OCI-LY3 (cell line): ENCODE data around the gene RASSF7.

Experiments used
- EZH2phosphoT487 ChIP-seq: fragments of 200-600 bp; shearing (Covaris generic); IDR thresholded peaks from 2 replicates; pipeline ENCODE4 v1.6.1; 2018; ENCODE audit warnings: antibody characterized with exemption, mixed run types, low read depth
- TF ChIP-seq, protein P1 (sequence below): fragments of 200-600, 300-600 bp; sonication (generic); IDR thresholded peaks from 2 replicates; pipeline ENCODE4 v1.5.1; 2014; ENCODE audit warnings: antibody characterized with exemption, low read length, low read depth

DNA sequence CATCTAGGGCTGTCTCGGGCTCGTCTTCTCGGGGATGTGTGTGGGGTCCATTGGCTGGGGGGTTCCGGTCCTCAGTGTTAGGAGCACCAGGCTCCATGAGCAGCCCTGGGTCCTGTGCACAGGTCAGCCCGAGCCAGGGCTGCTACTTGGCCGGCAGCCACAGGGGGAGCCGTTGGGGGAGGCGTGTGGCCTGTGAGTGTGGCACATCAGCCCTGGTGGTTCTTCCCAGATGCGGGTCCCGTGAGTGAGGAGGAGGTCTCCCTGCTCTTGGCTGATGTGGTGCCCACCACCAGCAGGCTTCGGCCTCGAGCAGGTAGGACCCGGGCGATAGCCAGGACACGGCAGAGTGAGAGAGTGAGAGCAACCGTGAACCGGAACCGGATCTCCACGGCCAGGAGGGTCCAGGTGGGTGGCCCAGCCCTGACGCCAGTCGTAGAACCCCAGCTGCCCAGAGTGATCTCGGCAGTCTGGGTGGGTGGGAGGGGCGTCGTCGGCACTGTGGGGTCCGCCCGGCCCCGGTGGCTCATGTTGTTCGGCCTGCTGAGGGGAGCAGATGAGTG lies 36.5 kb downstream of the RASSF7 start:
- TF ChIP-seq, protein P1, sequence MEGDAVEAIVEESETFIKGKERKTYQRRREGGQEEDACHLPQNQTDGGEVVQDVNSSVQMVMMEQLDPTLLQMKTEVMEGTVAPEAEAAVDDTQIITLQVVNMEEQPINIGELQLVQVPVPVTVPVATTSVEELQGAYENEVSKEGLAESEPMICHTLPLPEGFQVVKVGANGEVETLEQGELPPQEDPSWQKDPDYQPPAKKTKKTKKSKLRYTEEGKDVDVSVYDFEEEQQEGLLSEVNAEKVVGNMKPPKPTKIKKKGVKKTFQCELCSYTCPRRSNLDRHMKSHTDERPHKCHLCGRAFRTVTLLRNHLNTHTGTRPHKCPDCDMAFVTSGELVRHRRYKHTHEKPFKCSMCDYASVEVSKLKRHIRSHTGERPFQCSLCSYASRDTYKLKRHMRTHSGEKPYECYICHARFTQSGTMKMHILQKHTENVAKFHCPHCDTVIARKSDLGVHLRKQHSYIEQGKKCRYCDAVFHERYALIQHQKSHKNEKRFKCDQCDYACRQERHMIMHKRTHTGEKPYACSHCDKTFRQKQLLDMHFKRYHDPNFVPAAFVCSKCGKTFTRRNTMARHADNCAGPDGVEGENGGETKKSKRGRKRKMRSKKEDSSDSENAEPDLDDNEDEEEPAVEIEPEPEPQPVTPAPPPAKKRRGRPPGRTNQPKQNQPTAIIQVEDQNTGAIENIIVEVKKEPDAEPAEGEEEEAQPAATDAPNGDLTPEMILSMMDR, result no peak
- TF ChIP-seq EZH2phosphoT487, result no peak
